HTR-8/SVneo (cell line): ENCODE results near the gene DNAH7.

Experiments
- DNase-seq: peaks from one replicate; pipeline ENCODE4 v3.0.0; 2011; ENCODE audit warnings: low spot score, mixed read lengths; ENCODE audit not compliant: insufficient read length
- FAIRE-seq: peaks from 2 replicates; lab custom pipeline; 2011; peaks lifted over from hg19 to GRCh38; lab: Jason Lieb, UNC

DNAH7 gene

GRCh38 chr2:195898505-195899191 is 170.0 kb downstream of the DNAH7 start:
- DNase-seq (peak; percentile 57), FAIRE-seq (peak; percentile 79)

- DNase-seq (no peak), FAIRE-seq (no peak)
Measured at GRCh38 chr2:195891081-195891480, 177.6 kb downstream of the DNAH7 start.

DNA sequence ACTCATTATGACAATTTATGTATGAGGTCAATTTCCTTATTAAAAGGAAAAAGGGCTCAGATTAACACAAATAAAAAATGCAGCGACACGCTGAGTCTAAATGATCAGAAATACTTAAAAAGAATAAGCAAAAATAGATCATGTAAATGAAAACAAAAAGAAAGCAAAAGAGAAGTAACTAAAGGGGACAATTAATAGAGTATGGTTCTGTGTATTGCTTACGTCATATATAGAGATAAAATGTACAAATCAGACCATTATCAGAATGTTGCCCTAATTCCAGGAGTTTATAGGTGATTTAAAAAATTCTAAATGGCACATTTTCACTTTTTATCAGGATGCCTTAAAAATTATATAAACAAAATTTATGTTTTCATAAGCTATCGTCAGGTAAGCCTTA is 189.5 kb downstream of the DNAH7 start:
- no peak for DNase-seq
- FAIRE-seq, result no peak

DNA sequence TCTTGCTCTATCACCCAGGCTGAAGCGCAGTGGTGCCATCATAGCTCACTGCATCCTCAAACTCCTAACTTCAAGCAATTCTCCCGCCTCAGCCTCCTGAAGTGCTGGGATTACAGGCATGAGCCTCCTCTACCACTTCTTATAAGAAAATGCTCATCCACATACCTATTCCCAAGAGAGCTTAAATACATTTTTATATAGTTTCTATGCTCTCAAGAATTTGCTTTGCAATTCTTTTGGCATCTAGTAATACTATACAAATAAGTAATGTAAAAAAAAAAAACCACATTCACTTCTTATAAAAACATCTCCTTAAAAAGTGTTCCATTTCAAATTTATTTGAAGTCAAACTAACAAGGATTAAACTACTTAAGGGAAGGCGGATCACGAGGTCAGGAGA is 197.3 kb downstream of the DNAH7 start:
- DNase-seq (no peak), FAIRE-seq (no peak)

DNA sequence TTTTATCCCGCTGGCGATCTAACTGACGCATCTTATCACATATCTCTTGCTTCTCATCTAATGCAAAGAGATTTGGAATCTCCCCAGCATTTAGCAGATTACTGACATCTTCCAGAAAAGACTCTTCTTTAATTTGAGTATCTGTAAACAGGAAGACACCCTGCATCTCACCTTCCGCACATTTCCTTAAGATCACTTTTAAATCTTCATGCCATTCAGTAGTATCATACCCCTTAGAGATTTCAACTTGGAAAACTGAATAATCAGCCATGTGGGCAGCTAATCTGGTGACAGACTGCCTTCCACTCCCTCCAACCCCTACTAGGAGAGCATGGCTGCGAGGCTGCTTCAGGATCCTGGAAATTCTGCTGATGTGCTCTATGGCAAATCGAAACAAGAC is 204.3 kb downstream of the DNAH7 start:
- DNase-seq, result no peak
- no peak for FAIRE-seq

DNA sequence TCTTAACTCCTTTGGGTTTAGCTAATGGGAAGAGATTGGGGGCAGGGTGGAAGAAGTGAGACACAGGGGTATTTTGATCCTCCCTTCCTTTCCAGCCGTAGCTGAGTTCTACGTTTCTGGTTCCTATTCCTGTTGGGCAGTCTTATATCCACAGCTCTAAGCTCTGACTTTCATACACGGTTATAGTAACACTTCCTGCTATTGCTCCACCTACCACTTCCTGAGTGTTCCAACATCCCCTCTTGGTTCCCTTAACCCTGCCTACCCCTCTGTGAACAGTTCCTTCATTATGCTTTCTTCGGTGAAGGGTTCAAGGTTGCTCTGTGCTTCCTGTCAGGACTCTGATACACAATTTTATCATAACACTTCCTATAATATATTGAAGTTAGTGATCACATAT is 205.1 kb downstream of the DNAH7 start:
- DNase-seq, result no peak
- no peak for FAIRE-seq

GRCh38 chr2:195863121-195863520 is 205.5 kb downstream of the DNAH7 start:
- DNase-seq (no peak), FAIRE-seq (no peak)

- no peak for DNase-seq
- FAIRE-seq, result no peak
Measured at GRCh38 chr2:195861821-195862220, 206.8 kb downstream of the DNAH7 start.

DNA sequence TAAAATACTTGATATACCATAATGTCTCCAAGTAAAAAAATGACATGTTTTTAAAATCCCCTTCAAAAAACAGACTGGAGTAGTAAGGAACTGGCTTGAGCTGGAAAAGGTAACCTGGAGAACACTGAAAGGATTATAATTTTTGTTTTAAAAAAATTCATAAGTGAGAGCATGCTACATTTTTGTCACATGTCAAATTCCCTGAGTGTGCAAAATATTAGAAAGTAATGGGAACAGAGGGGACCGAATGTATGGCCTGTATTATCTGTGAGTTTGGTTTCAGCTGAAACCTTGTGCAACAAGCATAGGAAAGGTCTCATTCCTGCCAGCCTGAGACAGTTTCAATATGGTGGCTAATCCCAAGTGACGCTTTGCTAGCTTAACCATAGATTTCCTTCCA is 209.1 kb downstream of the DNAH7 start:
- DNase-seq (no peak), FAIRE-seq (no peak)

- no peak for FAIRE-seq
- DNase-seq, result no peak
Measured at GRCh38 chr2:195857132-195857531, 211.5 kb downstream of the DNAH7 start.

- FAIRE-seq (no peak), DNase-seq (no peak)
Measured at GRCh38 chr2:195850764-195851163, 217.9 kb downstream of the DNAH7 start.

GRCh38 chr2:195848119-195848899 is 220.3 kb downstream of the DNAH7 start:
- no peak for DNase-seq
- FAIRE-seq, result no peak

DNA sequence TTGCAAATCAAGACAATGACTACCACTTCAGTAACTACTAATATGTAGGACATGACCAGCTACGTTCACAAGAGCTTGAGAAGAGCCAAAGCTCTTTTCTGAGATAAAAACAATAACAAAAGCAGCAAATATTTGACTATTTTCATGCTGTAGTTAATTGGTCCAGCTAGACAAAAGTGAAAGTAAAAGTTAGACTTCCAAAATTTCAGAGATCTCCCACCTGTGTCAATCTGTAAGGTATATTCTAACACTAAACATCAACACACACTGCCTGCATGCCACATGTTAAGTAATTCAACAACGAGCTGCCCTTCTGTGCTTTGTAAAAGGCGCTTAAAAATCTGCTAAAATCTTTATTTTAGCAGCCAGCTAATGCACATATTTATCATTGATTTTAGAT is 225.7 kb downstream of the DNAH7 start:
- FAIRE-seq, result no peak

GRCh38 chr2:195838002-195838401 is 230.6 kb downstream of the DNAH7 start:
- no peak for FAIRE-seq
- DNase-seq, result no peak

More for the DNA sequence above, 225.7 kb downstream of the DNAH7 start:
- DNase-seq, result no peak

GRCh38 chr2:195836002-195836401 is 232.6 kb downstream of the DNAH7 start:
- FAIRE-seq (no peak), DNase-seq (no peak)

- FAIRE-seq, result no peak
Measured at GRCh38 chr2:195834836-195835235, 233.8 kb downstream of the DNAH7 start.

GRCh38 chr2:195830968-195831950 is 237.4 kb downstream of the DNAH7 start:
- no peak for FAIRE-seq
- no peak for DNase-seq

More at GRCh38 chr2:195834836-195835235, 233.8 kb downstream of the DNAH7 start:
- DNase-seq, result no peak

- FAIRE-seq (no peak), DNase-seq (no peak)
Measured at GRCh38 chr2:195824478-195824877, 244.2 kb downstream of the DNAH7 start.

DNA sequence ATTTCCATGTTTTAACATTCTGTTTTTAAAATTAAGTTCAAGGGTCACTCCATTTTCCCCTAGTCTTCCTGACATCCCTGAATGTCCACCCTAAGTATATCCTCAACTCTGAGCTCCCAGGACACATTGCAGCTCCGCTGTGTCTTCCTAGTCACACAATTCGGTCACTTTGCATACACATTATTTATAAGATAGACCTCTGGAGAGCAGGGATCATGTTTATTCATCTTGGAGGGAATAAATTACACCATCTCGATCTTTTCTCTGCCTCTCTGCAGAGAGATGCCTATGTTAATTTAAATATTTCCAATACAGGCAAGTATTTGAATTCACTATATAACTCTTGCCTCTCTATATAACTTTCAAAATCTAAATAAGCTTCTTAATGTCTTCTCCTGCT is 245.4 kb downstream of the DNAH7 start:
- DNase-seq, result no peak
- FAIRE-seq, result no peak

GRCh38 chr2:195821566-195821932 is 247.1 kb downstream of the DNAH7 start:
- FAIRE-seq (no peak), DNase-seq (no peak)
